PC-9 (cell line): ENCODE measurements around the gene CTNNA3.

ENCODE experiments used
- EZH2 ChIP-seq: fragments of 200-600 bp; sonication (generic); IDR thresholded peaks from 2 replicates; pipeline ENCODE4 v1.8.0; 2017; ENCODE audit warnings: antibody characterized with exemption, low read depth
- TF ChIP-seq, protein P1 (sequence below): fragments of 200-600 bp; sonication (generic); conservative IDR thresholded peaks from 2 replicates; pipeline ENCODE4 v1.6.1; 2017; ENCODE audit warnings: mixed run types, antibody characterized with exemption, mild to moderate bottlenecking, moderate library complexity

DNA sequence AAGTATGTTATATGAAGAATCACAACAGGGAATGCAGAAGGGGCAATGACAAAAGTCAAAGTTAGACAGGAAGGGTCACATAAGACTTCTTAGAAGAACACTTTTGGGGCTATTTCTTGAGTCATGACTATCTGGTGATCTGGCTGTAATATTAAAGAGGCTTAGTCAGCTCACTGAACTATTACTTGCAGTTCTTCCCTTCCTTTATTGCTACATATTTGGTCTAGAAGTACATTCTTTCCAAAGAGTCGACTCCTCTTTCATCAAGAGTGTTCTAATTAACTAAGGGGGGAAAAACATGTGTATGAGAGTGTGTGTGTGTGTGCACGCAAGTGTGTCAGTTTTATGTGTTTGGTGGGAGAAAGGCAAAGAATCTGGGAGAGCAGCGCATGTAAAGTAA, 1017.5 kb downstream of the CTNNA3 start:
- TF ChIP-seq, protein P1, sequence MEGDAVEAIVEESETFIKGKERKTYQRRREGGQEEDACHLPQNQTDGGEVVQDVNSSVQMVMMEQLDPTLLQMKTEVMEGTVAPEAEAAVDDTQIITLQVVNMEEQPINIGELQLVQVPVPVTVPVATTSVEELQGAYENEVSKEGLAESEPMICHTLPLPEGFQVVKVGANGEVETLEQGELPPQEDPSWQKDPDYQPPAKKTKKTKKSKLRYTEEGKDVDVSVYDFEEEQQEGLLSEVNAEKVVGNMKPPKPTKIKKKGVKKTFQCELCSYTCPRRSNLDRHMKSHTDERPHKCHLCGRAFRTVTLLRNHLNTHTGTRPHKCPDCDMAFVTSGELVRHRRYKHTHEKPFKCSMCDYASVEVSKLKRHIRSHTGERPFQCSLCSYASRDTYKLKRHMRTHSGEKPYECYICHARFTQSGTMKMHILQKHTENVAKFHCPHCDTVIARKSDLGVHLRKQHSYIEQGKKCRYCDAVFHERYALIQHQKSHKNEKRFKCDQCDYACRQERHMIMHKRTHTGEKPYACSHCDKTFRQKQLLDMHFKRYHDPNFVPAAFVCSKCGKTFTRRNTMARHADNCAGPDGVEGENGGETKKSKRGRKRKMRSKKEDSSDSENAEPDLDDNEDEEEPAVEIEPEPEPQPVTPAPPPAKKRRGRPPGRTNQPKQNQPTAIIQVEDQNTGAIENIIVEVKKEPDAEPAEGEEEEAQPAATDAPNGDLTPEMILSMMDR, result no peak
- TF ChIP-seq EZH2, result no peak
